Hepatocyte (in vitro differentiated cells): ENCODE results near the gene SYCN.
A peak's percentile ranks its signal among the peaks of the same experiment; 100 is the strongest.

ENCODE experiments used
- CTCF ChIP-seq: fragments of 200-600 bp; sonication (generic); IDR thresholded peaks from 2 replicates; pipeline ENCODE4 v1.5.1; 2016; ENCODE audit warnings: antibody characterized with exemption, mild to moderate bottlenecking; ENCODE audit not compliant: poor library complexity
- EZH2 ChIP-seq: fragments of 200-600 bp; sonication (generic); IDR thresholded peaks from 2 replicates; pipeline ENCODE4 v1.6.1; 2016; ENCODE audit warnings: antibody characterized with exemption, mild to moderate bottlenecking, borderline replicate concordance
- EZH2phosphoT487 ChIP-seq: fragments of 200-600 bp; sonication (generic); IDR thresholded peaks from one replicate; pipeline ENCODE4 v1.6.1; 2018; ENCODE audit warnings: antibody characterized with exemption, mild to moderate bottlenecking, low read depth, moderate library complexity; ENCODE audit not compliant: unreplicated experiment, severe bottlenecking

GRCh38 chr19:39247701-39248664 is 43.9 kb upstream of the SYCN start:
- TF ChIP-seq CTCF = no peak
- peak; percentile 87 for TF ChIP-seq EZH2
- TF ChIP-seq EZH2phosphoT487 = no peak
